Measurements from ENCODE around the gene TMCO1.
"Not testable (repeated sequence)": the region's sequence is repeated elsewhere in the genome, so short reads cannot be mapped to it uniquely, and the experiment has no call there.

TMCO1 gene

GRCh38 chr1:165747632-165748447, 20.8 kb downstream of the TMCO1 start:
- H3K4me3 ChIP-seq (ENCODE audit: low read depth, low read length): no peak overlapping the region
- H3K9ac ChIP-seq (ENCODE audit: low read length): no peak overlapping the region
- H3K18ac ChIP-seq (ENCODE audit: low read length): no peak overlapping the region
- H3K14ac ChIP-seq (ENCODE audit: low read length): no peak overlapping the region
- H3K4ac ChIP-seq (ENCODE audit: low read depth, low read length): no peak overlapping the region
- peaks cover 4 to 13% of the 10 kb centered on the region in 2 experiments for H3K36me3 ChIP-seq (ENCODE audit: control insufficient read depth in 1 of 2, insufficient read depth in 2 of 2, low read length in 2 of 2)
- no peaks in the 10 kb centered on the region for H3K79me1 ChIP-seq (ENCODE audit: low read length)
- H4K12ac ChIP-seq (ENCODE audit: low read depth, low read length): no peak overlapping the region
- DNase-seq: peak; percentile 20 to 59
- H3K4me1 ChIP-seq (ENCODE audit: control insufficient read depth in 1 of 2, insufficient read depth in 2 of 2, low read length in 2 of 2): no peaks in the 10 kb centered on the region
- no peak overlapping the region for H3K4me2 ChIP-seq (ENCODE audit: low read length)
- H4K8ac ChIP-seq (ENCODE audit: low read depth, low read length): no peak overlapping the region
- WGBS (ENCODE audit: extremely low coverage, insufficient coverage, insufficient read length): no CpG with 5 or more reads among the region's 9 CpGs
- H3K23ac ChIP-seq (ENCODE audit: low read length): no peak overlapping the region
- H3K27me3 ChIP-seq (ENCODE audit: insufficient read depth, low read length): no peaks in the 10 kb centered on the region
- H3K79me2 ChIP-seq (ENCODE audit: control insufficient read depth, insufficient read depth, low read length, poor library complexity): no peaks in the 10 kb centered on the region
- H3K9me3 ChIP-seq (ENCODE audit: insufficient read depth, low read depth, low read length): no peaks in the 10 kb centered on the region
- no peak overlapping the region for H2BK12ac ChIP-seq (ENCODE audit: low read length)
- H2AFZ ChIP-seq (ENCODE audit: insufficient read depth, low read length, poor library complexity): no peak overlapping the region
- no peak overlapping the region for H2BK120ac ChIP-seq (ENCODE audit: insufficient read depth, low read length, poor library complexity)
- H2AK5ac ChIP-seq (ENCODE audit: low read length): no peak overlapping the region
- no peak overlapping the region for H2BK5ac ChIP-seq (ENCODE audit: low read depth, low read length, poor library complexity)
- no peak overlapping the region for H3K27ac ChIP-seq (ENCODE audit: low read depth, low read length)
- H4K91ac ChIP-seq (ENCODE audit: low read depth, low read length): no peak overlapping the region

- not testable (repeated sequence) for H2AK5ac ChIP-seq (ENCODE audit: low read length); H3K4me2 ChIP-seq (ENCODE audit: low read length); H3K79me1 ChIP-seq (ENCODE audit: low read length); H2BK5ac ChIP-seq (ENCODE audit: low read depth, low read length, poor library complexity); H4K12ac ChIP-seq (ENCODE audit: low read depth, low read length); H3K9me3 ChIP-seq (ENCODE audit: insufficient read depth, low read depth, low read length); H3K27ac ChIP-seq (ENCODE audit: low read depth, low read length); H4K91ac ChIP-seq (ENCODE audit: low read depth, low read length); H3K23ac ChIP-seq (ENCODE audit: low read length); H2BK120ac ChIP-seq (ENCODE audit: insufficient read depth, low read length, poor library complexity); H2AFZ ChIP-seq (ENCODE audit: insufficient read depth, low read length, poor library complexity); H3K4ac ChIP-seq (ENCODE audit: low read depth, low read length); H3K4me1 ChIP-seq (ENCODE audit: control insufficient read depth in 1 of 2, insufficient read depth in 2 of 2, low read length in 2 of 2); H3K27me3 ChIP-seq (ENCODE audit: insufficient read depth, low read length); H3K18ac ChIP-seq (ENCODE audit: low read length); H3K4me3 ChIP-seq (ENCODE audit: low read depth, low read length); H3K79me2 ChIP-seq (ENCODE audit: control insufficient read depth, insufficient read depth, low read length, poor library complexity); H2BK12ac ChIP-seq (ENCODE audit: low read length); H3K14ac ChIP-seq (ENCODE audit: low read length); H3K9ac ChIP-seq (ENCODE audit: low read length); H4K8ac ChIP-seq (ENCODE audit: low read depth, low read length)
- peak; percentile 29 to 53 for DNase-seq
- H3K36me3 ChIP-seq (ENCODE audit: control insufficient read depth in 1 of 2, insufficient read depth in 2 of 2, low read length in 2 of 2): peaks cover 14 to 15% of the 10 kb centered on the region in 2 experiments
- no CpG with 5 or more reads among the region's 1 CpG for WGBS (ENCODE audit: extremely low coverage, insufficient coverage, insufficient read length)
Measured at GRCh38 chr1:165744913-165745312, 23.8 kb downstream of the TMCO1 start.

- H3K27me3 ChIP-seq (ENCODE audit: insufficient read depth, low read length): no peaks in the 10 kb centered on the region
- no peak overlapping the region for H3K4ac ChIP-seq (ENCODE audit: low read depth, low read length)
- no peak overlapping the region for H3K4me3 ChIP-seq (ENCODE audit: low read depth, low read length)
- H3K27ac ChIP-seq (ENCODE audit: low read depth, low read length): no peak overlapping the region
- no peak overlapping the region for H4K91ac ChIP-seq (ENCODE audit: low read depth, low read length)
- H2AK5ac ChIP-seq (ENCODE audit: low read length): no peak overlapping the region
- peaks cover 11 to 18% of the 10 kb centered on the region in 2 experiments for H3K36me3 ChIP-seq (ENCODE audit: control insufficient read depth in 1 of 2, insufficient read depth in 2 of 2, low read length in 2 of 2)
- no CpG with 5 or more reads among the region's 8 CpGs for WGBS (ENCODE audit: extremely low coverage, insufficient coverage, insufficient read length)
- peak; percentile 65 to 85 for DNase-seq
- no peak overlapping the region for H3K4me2 ChIP-seq (ENCODE audit: low read length)
- H3K9me3 ChIP-seq (ENCODE audit: insufficient read depth, low read depth, low read length): no peaks in the 10 kb centered on the region
- H2BK120ac ChIP-seq (ENCODE audit: insufficient read depth, low read length, poor library complexity): no peak overlapping the region
- H3K79me1 ChIP-seq (ENCODE audit: low read length): no peaks in the 10 kb centered on the region
- no peak overlapping the region for H4K8ac ChIP-seq (ENCODE audit: low read depth, low read length)
- H2BK12ac ChIP-seq (ENCODE audit: low read length): no peak overlapping the region
- H4K12ac ChIP-seq (ENCODE audit: low read depth, low read length): no peak overlapping the region
- no peak overlapping the region for H3K23ac ChIP-seq (ENCODE audit: low read length)
- no peaks in the 10 kb centered on the region for H3K4me1 ChIP-seq (ENCODE audit: control insufficient read depth in 1 of 2, insufficient read depth in 2 of 2, low read length in 2 of 2)
- H3K79me2 ChIP-seq (ENCODE audit: control insufficient read depth, insufficient read depth, low read length, poor library complexity): no peaks in the 10 kb centered on the region
- no peak overlapping the region for H3K9ac ChIP-seq (ENCODE audit: low read length)
- no peak overlapping the region for H3K18ac ChIP-seq (ENCODE audit: low read length)
- H2AFZ ChIP-seq (ENCODE audit: insufficient read depth, low read length, poor library complexity): no peak overlapping the region
- H2BK5ac ChIP-seq (ENCODE audit: low read depth, low read length, poor library complexity): no peak overlapping the region
- H3K14ac ChIP-seq (ENCODE audit: low read length): no peak overlapping the region
Measured at GRCh38 chr1:165742194-165742593, 26.5 kb downstream of the TMCO1 start.

GRCh38 chr1:165738794-165739193, 29.9 kb downstream of the TMCO1 start:
- Histone ChIP-seq H3K27me3 (ENCODE audit: insufficient read depth, low read length) (no peaks in the 10 kb centered on the region), H3K23ac (ENCODE audit: low read length) (no peak overlapping the region), H3K4me1 (ENCODE audit: control insufficient read depth in 1 of 2, insufficient read depth in 2 of 2, low read length in 2 of 2) (no peaks in the 10 kb centered on the region), H4K8ac (ENCODE audit: low read depth, low read length) (no peak overlapping the region), H3K18ac (ENCODE audit: low read length) (no peak overlapping the region), H3K79me1 (ENCODE audit: low read length) (no peaks in the 10 kb centered on the region), H3K9ac (ENCODE audit: low read length) (no peak overlapping the region), H3K27ac (ENCODE audit: low read depth, low read length) (no peak overlapping the region), H3K14ac (ENCODE audit: low read length) (no peak overlapping the region), H2BK12ac (ENCODE audit: low read length) (no peak overlapping the region), H2BK5ac (ENCODE audit: low read depth, low read length, poor library complexity) (no peak overlapping the region), H3K36me3 (ENCODE audit: control insufficient read depth in 1 of 2, insufficient read depth in 2 of 2, low read length in 2 of 2) (peaks cover 7 to 16% of the 10 kb centered on the region in 2 experiments), H2AFZ (ENCODE audit: insufficient read depth, low read length, poor library complexity) (no peak overlapping the region), H3K79me2 (ENCODE audit: control insufficient read depth, insufficient read depth, low read length, poor library complexity) (no peaks in the 10 kb centered on the region), H3K4me3 (ENCODE audit: low read depth, low read length) (no peak overlapping the region), H4K12ac (ENCODE audit: low read depth, low read length) (no peak overlapping the region), H2AK5ac (ENCODE audit: low read length) (no peak overlapping the region), H2BK120ac (ENCODE audit: insufficient read depth, low read length, poor library complexity) (no peak overlapping the region), H4K91ac (ENCODE audit: low read depth, low read length) (no peak overlapping the region), H3K4ac (ENCODE audit: low read depth, low read length) (no peak overlapping the region), H3K9me3 (ENCODE audit: insufficient read depth, low read depth, low read length) (no peaks in the 10 kb centered on the region), H3K4me2 (ENCODE audit: low read length) (no peak overlapping the region)
- WGBS (ENCODE audit: extremely low coverage, insufficient coverage, insufficient read length): no CpG with 5 or more reads among the region's 1 CpG
- peak in 1 of 2 donors; percentile 22 for DNase-seq
